GM23248 (cell line): ENCODE measurements around the gene C16orf92. TPM values are rescaled to one million over a fixed set of nuclear protein-coding genes. Genes with fewer than 3 reads are reported as not detected.

Source experiments
- DNase-seq: peaks from one replicate; pipeline ENCODE4 v3.0.0-alpha.2; 2015
- H2AFZ ChIP-seq: fragments of 200-600 bp; sonication (generic); 2 replicates; pipeline ENCODE4 v1.6.1; 2016; ENCODE audit warnings: antibody characterized with exemption
- H3F3A ChIP-seq: fragments of 200-600 bp; sonication (generic); 2 replicates; pipeline ENCODE4 v1.6.1; 2016; ENCODE audit warnings: mild to moderate bottlenecking, antibody characterized with exemption, mixed run types; ENCODE audit not compliant: insufficient read depth
- H3K27ac ChIP-seq: fragments of 200-600 bp; sonication (generic); 2 replicates; pipeline ENCODE4 v1.5.1; 2016; ENCODE audit warnings: mild to moderate bottlenecking
- H3K27me3 ChIP-seq: fragments of 200-600 bp; sonication (generic); replicated peaks from 2 replicates; pipeline ENCODE4 v1.6.1; 2016; ENCODE audit warnings: mild to moderate bottlenecking; ENCODE audit not compliant: insufficient read depth
- H3K36me3 ChIP-seq: fragments of 200-600 bp; sonication (generic); 2 replicates; pipeline ENCODE4 v1.6.1; 2016; ENCODE audit warnings: low read depth, mild to moderate bottlenecking
- H3K4me1 ChIP-seq: fragments of 200-600 bp; sonication (generic); 2 replicates; pipeline ENCODE4 v1.6.1; 2016; ENCODE audit warnings: mild to moderate bottlenecking; ENCODE audit not compliant: insufficient read depth
- H3K4me2 ChIP-seq: fragments of 200-600 bp; sonication (generic); one replicate; pipeline ENCODE4 v1.6.1; 2016; ENCODE audit warnings: mild to moderate bottlenecking; ENCODE audit not compliant: unreplicated experiment
- H3K4me3 ChIP-seq: fragments of 200-600 bp; sonication (generic); 2 replicates; pipeline ENCODE4 v1.5.1; 2016; ENCODE audit warnings: mild to moderate bottlenecking
- H3K79me2 ChIP-seq: fragments of 200-600 bp; sonication (generic); 2 replicates; pipeline ENCODE4 v1.6.1; 2016; ENCODE audit warnings: mild to moderate bottlenecking; ENCODE audit not compliant: insufficient read depth
- H3K9ac ChIP-seq: fragments of 200-600 bp; sonication (generic); 2 replicates; pipeline ENCODE4 v1.6.1; 2016; ENCODE audit warnings: mild to moderate bottlenecking
- H3K9me2 ChIP-seq: fragments of 200-600 bp; sonication (generic); 2 replicates; pipeline ENCODE4 v1.6.1; 2016; ENCODE audit warnings: mixed run types, mild to moderate bottlenecking, moderate library complexity; ENCODE audit not compliant: insufficient read depth
- H3K9me3 ChIP-seq: fragments of 200-600 bp; sonication (generic); one replicate; pipeline ENCODE4 v1.6.1; 2017; ENCODE audit warnings: low read depth
- H4K20me1 ChIP-seq: fragments of 200-600 bp; sonication (generic); 2 replicates; pipeline ENCODE4 v1.6.0; 2016; ENCODE audit not compliant: insufficient read depth
- EZH2 ChIP-seq: fragments of 200-600 bp; sonication (generic); IDR thresholded peaks from 2 replicates; pipeline ENCODE4 v1.6.1; 2018; ENCODE audit warnings: antibody characterized with exemption, mild to moderate bottlenecking; ENCODE audit not compliant: insufficient read depth, poor library complexity, severe bottlenecking
- EZH2phosphoT487 ChIP-seq: fragments of 200-600 bp; sonication (generic); IDR thresholded peaks from 2 replicates; pipeline ENCODE4 v1.6.1; 2018; ENCODE audit warnings: antibody characterized with exemption, moderate library complexity, mild to moderate bottlenecking, low read depth; ENCODE audit not compliant: insufficient read depth
- WGBS, 2 experiments: methylation state at CpG; one replicate each; pipeline ENCODE4 v1.1.6; 2015 to 2017; ENCODE audit warnings: low lambda C conversion rate in 2 of 2, low coverage in 1 of 2; ENCODE audit errors: missing lambda C conversion rate in 2 of 2; 5-methylcytosine and 5-hydroxymethylcytosine counted together
- in situ Hi-C: fragments of 300-500 bp; cut with MboI; formaldehyde crosslinking; loops from 2 replicates; pipeline ENCODE4 v1.15.0; 2020
- polyA plus RNA-seq: library from polyadenylated mRNA; unstranded; fragments of >200 nt; fragmentation: Nextera tagmentation; extraction: Ambion mirVana; gene quantifications from 2 replicates; pipeline ENCODE4 v1.2.1, GENCODE V29; 2016
- total RNA-seq: library from RNA; depleted of rRNA; stranded (reverse); fragments of >200 nt; shearing (Covaris generic); gene quantifications from 2 replicates; pipeline ENCODE4 v1.2.3, GENCODE V29; 2014

The C16orf92 gene
- total and polyA plus RNA-seq, 2 experiments from 2014 or later = not detected

DNA sequence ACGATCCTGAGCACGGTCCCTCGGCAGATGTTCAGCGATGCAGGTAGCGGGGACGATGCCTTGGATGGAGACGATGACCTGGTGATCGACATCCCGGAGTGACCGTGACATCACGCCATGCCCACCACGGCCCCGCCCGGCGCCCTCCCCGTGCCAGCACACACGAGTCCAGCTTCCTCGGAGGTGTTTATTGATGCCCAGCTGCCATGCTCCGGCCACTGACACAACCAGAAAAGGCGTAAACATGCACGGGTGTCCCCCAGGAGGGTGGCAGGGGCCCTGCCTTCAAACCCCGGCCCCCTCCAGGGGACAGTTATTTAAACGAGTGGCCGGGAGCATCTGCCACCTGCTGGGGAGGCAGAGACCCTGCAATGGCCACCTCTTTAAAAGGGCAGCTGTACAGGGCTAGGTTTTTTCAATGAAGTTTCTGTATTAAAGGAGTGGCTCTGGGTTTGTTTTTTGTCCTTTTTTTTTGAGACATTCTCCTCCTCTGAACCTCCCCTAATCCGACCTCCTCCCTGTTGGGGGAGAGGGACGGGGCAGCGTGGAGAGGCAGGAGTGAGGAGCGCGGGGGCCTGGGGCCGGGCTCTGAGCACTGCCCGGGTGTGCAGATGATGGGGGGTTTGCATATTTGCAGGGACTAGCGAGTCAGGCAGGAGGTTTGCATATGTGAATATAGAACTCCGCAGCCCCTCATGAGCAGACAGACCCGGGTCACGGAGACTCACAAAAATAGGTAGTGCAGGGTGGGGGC is 17.5 kb upstream of the C16orf92 start:
- no peaks in the 10 kb centered on the region for H3K4me1 ChIP-seq
- 58 to 62% methylated on average over 20 to 35 of the region's 35 CpGs for WGBS, 2 experiments
- H3K27ac ChIP-seq = no peak overlapping the region
- peak; percentile 75 for DNase-seq
- in situ Hi-C loops = no loop called here
- H3K4me2 ChIP-seq = no peak overlapping the region
- H3K36me3 ChIP-seq = no peaks in the 10 kb centered on the region
- no peak overlapping the region for H3K4me3 ChIP-seq
- TF ChIP-seq EZH2phosphoT487 = no peak
- no peak for TF ChIP-seq EZH2
- H4K20me1 ChIP-seq = no peaks in the 10 kb centered on the region
- no peaks in the 10 kb centered on the region for H3K9me2 ChIP-seq
- H3K9ac ChIP-seq = no peak overlapping the region
- H3K9me3 ChIP-seq = no peaks in the 10 kb centered on the region
- no peaks in the 10 kb centered on the region for H3F3A ChIP-seq
- no peak overlapping the region for H2AFZ ChIP-seq
- peaks cover 9% of the 10 kb centered on the region; the same call in 1 of the 2 replicates for H3K27me3 ChIP-seq
- H3K79me2 ChIP-seq = no peaks in the 10 kb centered on the region

DNA sequence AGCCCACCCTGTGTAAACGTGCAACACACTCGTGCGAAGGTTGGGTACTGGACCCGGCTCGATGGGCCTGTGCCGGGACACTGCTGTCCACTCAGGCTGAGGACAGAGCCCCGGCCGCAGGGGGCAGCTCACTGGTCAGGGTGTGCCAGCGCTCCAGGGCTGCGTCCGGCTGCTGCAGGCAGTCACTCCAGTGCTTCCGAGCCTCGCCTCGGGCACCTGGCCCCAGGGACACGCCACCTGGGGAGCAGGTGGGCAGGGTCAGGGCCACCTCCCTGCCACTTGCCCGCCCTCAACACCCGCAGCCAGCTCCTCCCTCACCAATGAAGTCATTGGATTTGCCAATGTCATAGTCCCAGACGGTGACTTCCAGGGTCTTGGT is 16.9 kb upstream of the C16orf92 start:
- in situ Hi-C loops = no loop called here

GRCh38 chr16:30006659-30007377 is 16.2 kb upstream of the C16orf92 start:
- Histone ChIP-seq H3K4me2 (no peak overlapping the region), H2AFZ (no peak overlapping the region), H4K20me1 (no peaks in the 10 kb centered on the region), H3K27ac (no peak overlapping the region), H3K79me2 (no peaks in the 10 kb centered on the region), H3K9me3 (no peaks in the 10 kb centered on the region), H3K36me3 (no peaks in the 10 kb centered on the region), H3K9me2 (no peaks in the 10 kb centered on the region), H3K4me3 (no peak overlapping the region), H3K9ac (no peak overlapping the region), H3F3A (no peaks in the 10 kb centered on the region), H3K27me3 (peaks cover 13% of the 10 kb centered on the region; the same call in 1 of the 2 replicates), H3K4me1 (no peaks in the 10 kb centered on the region)
- TF ChIP-seq EZH2 (no peak), EZH2phosphoT487 (no peak)
- no peak for DNase-seq
- 79 to 81% methylated on average over 34 of the region's 34 CpGs for WGBS, 2 experiments
- in situ Hi-C loops = no loop called here

More for the DNA sequence above, 16.9 kb upstream of the C16orf92 start:
- Histone ChIP-seq H3K4me3 (no peak overlapping the region), H2AFZ (no peak overlapping the region), H3K36me3 (no peaks in the 10 kb centered on the region), H3K9me3 (no peaks in the 10 kb centered on the region), H3K4me2 (no peak overlapping the region), H3K4me1 (no peaks in the 10 kb centered on the region), H3F3A (no peaks in the 10 kb centered on the region), H3K27me3 (peaks cover 9% of the 10 kb centered on the region; the same call in 1 of the 2 replicates), H3K9ac (no peak overlapping the region), H4K20me1 (no peaks in the 10 kb centered on the region), H3K27ac (no peak overlapping the region), H3K79me2 (no peaks in the 10 kb centered on the region), H3K9me2 (no peaks in the 10 kb centered on the region)
- DNase-seq = no peak
- TF ChIP-seq EZH2 (no peak), EZH2phosphoT487 (no peak)
- 76 to 81% methylated on average over 16 to 18 of the region's 18 CpGs for WGBS, 2 experiments

- Histone ChIP-seq H3K4me1 (no peaks in the 10 kb centered on the region), H3K27ac (no peak overlapping the region), H3K4me3 (no peak overlapping the region), H3K4me2 (no peak overlapping the region), H4K20me1 (no peaks in the 10 kb centered on the region), H3K27me3 (peaks cover 15% of the 10 kb centered on the region; the same call in 1 of the 2 replicates), H3K9me3 (no peaks in the 10 kb centered on the region), H2AFZ (no peak overlapping the region), H3K79me2 (no peaks in the 10 kb centered on the region), H3K9ac (no peak overlapping the region), H3K9me2 (no peaks in the 10 kb centered on the region), H3K36me3 (no peaks in the 10 kb centered on the region), H3F3A (no peaks in the 10 kb centered on the region)
- 77 to 78% methylated on average over 11 of the region's 11 CpGs for WGBS, 2 experiments
- no peak for TF ChIP-seq EZH2phosphoT487
- no peak for TF ChIP-seq EZH2
- DNase-seq = no peak
- in situ Hi-C loops = no loop called here
These were observed 15.6 kb upstream of the C16orf92 start for GRCh38 chr16:30007378-30007895.
